Measurements from ENCODE around the gene IRF3.

The IRF3 gene

DNA sequence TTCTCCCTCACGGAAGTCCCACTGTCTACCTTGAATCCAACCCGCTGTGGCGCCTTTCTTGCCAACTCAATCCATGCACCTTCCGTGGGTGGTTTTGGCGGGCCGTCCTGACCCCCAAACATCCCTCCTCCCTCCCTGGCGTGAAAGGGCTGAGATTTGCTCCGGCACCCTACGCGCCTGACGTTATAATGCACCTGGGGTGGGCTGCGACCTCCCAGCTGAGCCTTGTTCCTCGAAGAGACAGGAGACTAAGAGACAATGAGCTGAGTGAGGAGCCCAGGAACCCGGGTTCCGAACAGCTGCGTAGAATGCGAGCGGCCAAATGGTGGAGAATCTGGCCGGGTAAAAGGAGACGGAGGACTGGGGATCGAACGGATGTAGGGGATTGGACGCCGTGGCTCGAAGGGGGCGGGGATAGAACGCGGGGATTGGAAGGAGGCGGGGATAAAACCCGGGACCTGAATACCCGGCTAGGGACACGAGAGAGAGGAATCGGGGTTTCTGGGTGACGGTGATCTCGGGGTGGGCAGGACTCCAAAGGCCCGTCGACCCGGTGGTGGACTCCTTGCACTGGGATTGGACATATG, 25.1 kb upstream of the IRF3 start, which contains the start of gene CPT1C:
CPT1C (plus strand) TSS at position 461 of the 587 bp plus-strand sequence. CDS start 1,137 bp downstream, outside the sequence.
- TF ChIP-seq, protein P1, sequence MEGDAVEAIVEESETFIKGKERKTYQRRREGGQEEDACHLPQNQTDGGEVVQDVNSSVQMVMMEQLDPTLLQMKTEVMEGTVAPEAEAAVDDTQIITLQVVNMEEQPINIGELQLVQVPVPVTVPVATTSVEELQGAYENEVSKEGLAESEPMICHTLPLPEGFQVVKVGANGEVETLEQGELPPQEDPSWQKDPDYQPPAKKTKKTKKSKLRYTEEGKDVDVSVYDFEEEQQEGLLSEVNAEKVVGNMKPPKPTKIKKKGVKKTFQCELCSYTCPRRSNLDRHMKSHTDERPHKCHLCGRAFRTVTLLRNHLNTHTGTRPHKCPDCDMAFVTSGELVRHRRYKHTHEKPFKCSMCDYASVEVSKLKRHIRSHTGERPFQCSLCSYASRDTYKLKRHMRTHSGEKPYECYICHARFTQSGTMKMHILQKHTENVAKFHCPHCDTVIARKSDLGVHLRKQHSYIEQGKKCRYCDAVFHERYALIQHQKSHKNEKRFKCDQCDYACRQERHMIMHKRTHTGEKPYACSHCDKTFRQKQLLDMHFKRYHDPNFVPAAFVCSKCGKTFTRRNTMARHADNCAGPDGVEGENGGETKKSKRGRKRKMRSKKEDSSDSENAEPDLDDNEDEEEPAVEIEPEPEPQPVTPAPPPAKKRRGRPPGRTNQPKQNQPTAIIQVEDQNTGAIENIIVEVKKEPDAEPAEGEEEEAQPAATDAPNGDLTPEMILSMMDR (IDR thresholded peaks at IDR 0.05; ENCODE audit: low read depth, low read length), result no peak
- peak within 1 kb of the TSS; percentile 73 for H3K4me3 ChIP-seq (ENCODE audit: low read depth, low read length)

DNA sequence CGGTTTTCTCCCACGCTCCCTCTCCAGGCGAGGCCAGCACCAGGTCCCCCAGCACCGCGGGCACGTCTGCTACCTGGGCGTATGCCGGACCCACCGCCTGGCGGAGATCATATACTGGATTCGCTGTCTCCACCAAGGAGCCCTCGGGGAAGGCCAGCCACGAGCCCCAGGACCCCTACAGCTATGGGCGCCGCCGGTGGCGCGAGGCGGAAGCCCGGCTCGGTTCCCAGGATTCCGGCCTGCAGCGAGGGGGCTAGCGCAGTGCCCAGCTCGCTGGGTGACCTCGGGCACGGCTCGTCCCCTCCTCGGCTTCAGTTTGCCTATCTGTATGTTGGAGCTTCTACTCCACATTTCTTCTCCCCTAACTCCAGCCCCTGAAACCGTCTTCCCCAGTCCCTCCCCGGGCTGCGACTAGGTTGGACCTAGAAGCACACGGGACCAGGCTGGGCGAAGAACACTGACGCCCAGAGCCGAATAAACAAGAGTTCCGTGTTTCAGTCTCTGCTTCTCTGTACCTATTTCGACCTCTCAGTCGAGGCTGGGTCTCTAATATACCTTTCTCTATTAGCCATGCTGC, 24.5 kb upstream of the IRF3 start:
- peak overlapping the region; percentile 73 for H3K4me3 ChIP-seq (ENCODE audit: low read depth, low read length)
- TF ChIP-seq, protein P1 (IDR thresholded peaks at IDR 0.05; ENCODE audit: low read depth, low read length), result no peak

DNA sequence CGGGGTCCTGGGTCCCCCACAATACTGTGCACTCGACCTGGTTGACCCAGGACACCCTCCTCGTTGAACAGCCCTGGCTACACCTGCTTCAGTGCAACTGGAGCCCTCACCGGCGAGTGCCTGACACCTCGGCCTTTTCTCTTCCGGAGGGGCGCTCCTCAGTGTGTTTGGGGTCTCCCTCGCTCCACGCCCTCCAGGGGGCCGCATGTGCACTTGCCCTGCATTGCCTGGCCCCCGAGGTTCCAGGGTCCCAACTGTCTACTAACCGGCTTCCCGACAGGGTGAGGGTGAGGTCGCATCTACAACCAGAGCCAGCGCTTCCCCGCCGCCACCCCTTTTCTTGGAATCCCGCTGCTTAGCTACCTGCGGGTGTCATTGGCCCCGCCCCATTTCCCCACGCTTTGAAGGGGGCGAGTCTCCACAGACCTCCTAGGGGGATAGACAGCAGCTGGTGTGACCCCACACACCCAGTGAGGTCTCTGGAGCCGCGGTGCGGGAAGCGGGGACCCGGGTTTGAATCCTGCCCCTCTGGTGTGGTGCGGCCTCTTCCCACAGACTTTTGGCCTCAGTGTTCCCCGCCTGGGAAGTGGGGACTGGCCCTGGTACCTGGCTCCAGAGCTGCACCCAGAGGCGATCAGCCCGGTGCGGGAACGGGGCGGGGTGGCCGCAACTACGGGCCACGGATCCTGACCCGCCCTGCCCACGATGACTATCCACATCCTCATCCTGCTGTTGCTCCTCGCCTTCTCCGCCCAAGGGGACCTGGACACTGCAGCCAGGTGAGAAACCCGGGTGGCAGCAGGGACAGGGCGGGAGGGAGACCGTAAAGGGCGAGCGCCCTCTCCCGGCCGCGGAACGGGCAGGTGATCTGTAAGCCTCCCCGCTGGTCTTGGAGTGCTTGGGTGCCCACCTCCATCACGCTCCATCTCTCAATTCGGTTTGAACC, 23.7 kb upstream of the IRF3 start, which contains the start of gene ADM5:
ADM5 (plus strand) TSS at position 462 of the 946 bp plus-strand sequence; CDS start at position 706, 244 bp downstream.
- TF ChIP-seq, protein P1 (IDR thresholded peaks at IDR 0.05; ENCODE audit: low read depth, low read length), result peak; percentile 36; the same call in 1 of the 2 replicates
- peak within 1 kb of the TSS; percentile 73 for H3K4me3 ChIP-seq (ENCODE audit: low read depth, low read length)

DNA sequence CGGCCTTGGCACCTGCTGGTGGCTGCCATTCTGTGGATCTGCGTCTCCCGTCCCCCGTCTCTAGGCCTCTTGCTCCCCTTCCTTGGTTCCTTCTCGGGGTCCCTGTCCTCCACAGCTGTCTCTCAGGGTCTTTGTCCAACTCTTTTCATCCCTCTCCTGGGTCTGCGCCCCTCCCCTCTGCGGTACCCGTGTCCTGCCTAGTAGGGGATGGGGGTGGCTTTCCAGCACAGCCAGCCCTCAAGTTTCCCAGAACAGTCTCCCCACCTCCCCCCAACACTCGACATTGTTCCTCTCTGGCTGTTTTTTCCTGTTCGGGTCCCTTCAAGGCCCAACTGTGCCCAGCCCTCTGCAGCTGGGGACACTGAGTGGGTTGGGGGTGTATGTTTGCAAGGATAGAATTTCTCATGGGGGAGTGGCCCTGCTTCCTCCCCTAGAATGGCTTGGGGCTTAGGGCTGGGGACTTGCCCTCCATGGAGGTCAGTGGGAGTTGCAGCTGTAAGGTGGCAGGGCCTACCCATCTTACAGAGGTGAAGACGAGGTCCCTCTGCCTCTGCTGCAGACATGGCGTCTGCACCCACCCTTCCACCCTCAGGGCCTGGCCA, 23.0 kb upstream of the IRF3 start:
- H3K4me3 ChIP-seq (ENCODE audit: low read depth, low read length), result no peak overlapping the region
- TF ChIP-seq, protein P1 (IDR thresholded peaks at IDR 0.05; ENCODE audit: low read depth, low read length), result no peak

DNA sequence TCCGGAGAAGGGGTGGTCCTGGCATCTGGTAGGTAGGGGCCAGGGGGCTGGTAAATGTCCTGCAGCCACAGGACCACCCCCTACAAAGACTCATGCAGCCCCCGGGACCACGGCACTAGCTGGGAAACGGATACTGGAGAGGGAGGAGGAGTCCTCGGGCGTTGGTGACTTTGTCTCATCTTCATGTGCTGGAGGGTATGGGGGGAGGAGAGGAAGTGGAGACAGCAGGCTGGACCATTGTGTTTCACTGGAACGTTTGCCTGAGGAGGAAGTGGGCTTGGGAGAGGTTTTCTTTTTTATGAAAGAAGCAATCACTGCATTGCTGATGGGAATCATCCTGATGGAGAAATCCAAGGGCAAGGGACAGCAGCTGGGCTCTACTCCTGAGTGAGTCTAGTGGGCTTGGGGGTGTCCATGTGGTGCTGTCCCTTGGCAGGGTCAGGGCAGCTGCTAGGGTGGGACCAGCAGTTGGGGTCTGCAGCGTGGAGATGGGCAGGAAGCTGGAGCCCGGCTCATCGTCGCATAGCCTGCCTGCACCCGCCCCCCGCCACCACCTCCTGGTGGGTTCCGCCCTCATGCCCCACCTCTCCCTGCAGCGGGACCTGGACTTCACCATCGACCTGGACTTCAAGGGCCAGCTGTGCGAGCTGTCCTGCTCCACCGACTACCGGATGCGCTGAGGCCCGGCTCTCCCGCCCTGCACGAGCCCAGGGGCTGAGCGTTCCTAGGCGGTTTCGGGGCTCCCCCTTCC, 22.1 kb upstream of the IRF3 start:
- TF ChIP-seq, protein P1 (IDR thresholded peaks at IDR 0.05; ENCODE audit: low read depth, low read length), result no peak
- H3K4me3 ChIP-seq (ENCODE audit: low read depth, low read length), result no peak overlapping the region

DNA sequence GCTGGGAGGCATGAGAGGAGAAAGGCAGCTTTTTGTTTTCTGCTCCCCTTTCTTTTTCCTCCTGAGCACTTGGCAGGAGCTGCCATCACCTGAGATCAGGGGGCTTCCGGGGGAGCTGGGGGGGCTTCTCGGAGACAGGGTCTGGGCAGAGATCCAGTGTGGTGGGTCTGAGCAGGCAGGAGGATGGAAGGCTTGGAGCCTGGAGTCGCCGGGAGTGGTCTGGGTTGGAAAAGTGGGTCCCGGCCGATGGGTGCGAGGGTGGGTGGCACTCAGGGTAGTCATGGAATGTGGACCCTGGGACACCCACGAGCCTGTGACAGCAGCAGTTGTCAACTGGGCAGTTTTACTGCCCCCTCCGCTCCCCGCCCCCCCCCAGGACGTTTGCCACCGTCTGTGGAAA, 21.5 kb upstream of the IRF3 start:
- TF ChIP-seq, protein P1 (IDR thresholded peaks at IDR 0.05; ENCODE audit: low read depth, low read length), result no peak
- no peak overlapping the region for H3K4me3 ChIP-seq (ENCODE audit: low read depth, low read length)
